WTC11 (cell line): ENCODE results near the gene RSU1. TPM values are rescaled to one million over a fixed set of nuclear protein-coding genes. Genes with fewer than 3 reads are reported as not detected.

Experiments used
- ATAC-seq: fragments of 200-7000 bp; cut with Tn5 transposase; 2 replicates; pipeline ENCODE4 v1.10.0; 2021; ENCODE audit warnings: mild to moderate bottlenecking, moderate library complexity
- CTCF ChIA-PET: fragments of 300-600 bp; sonication (Branson Sonifier 250); formaldehyde crosslinking; loops from one replicate; lab custom pipeline; 2021; ENCODE audit warnings: antibody characterized with exemption; lab: Charles Lee
- POLR2A ChIA-PET: fragments of 350-600 bp; sonication (Branson Sonifier 250); formaldehyde crosslinking; loops from one replicate; lab custom pipeline; 2021; ENCODE audit warnings: antibody characterized with exemption; lab: Charles Lee
- DNase-seq: peaks from one replicate; pipeline ENCODE4 v3.0.0; 2021; ENCODE audit warnings: low spot score
- H3K27ac Mint-ChIP-seq: 2 replicates; pipeline ENCODE4 v1.8.0; 2021; ENCODE audit warnings: mixed read lengths
- H3K27me3 Mint-ChIP-seq: 2 replicates; pipeline ENCODE4 v1.8.0; 2021; ENCODE audit warnings: low read depth, mild to moderate bottlenecking, moderate library complexity, mixed read lengths
- H3K36me3 Mint-ChIP-seq: 2 replicates; pipeline ENCODE4 v1.8.0; 2021; ENCODE audit warnings: mixed read lengths
- H3K4me1 Mint-ChIP-seq: 2 replicates; pipeline ENCODE4 v1.8.0; 2022; ENCODE audit warnings: mixed read lengths
- H3K4me3 Mint-ChIP-seq: 2 replicates; pipeline ENCODE4 v1.8.0; 2021; ENCODE audit warnings: mild to moderate bottlenecking, moderate library complexity, mixed read lengths
- H3K9me3 Mint-ChIP-seq: 2 replicates; pipeline ENCODE4 v1.8.0; 2021; ENCODE audit warnings: mixed read lengths
- E2F4 ChIP-seq: sonication (generic); formaldehyde crosslinking; IDR thresholded peaks from 2 replicates; pipeline ENCODE4 v1.8.1; 2022; ENCODE audit warnings: low read depth, mild to moderate bottlenecking, moderate library complexity, missing genetic modification reagents, borderline replicate concordance
- FOXJ3 ChIP-seq: sonication (generic); formaldehyde crosslinking; IDR thresholded peaks from 2 replicates; pipeline ENCODE4 v1.9.0; 2021; ENCODE audit warnings: missing genetic modification reagents, mild to moderate bottlenecking, borderline replicate concordance
- HMGXB4 ChIP-seq: sonication (generic); formaldehyde crosslinking; IDR thresholded peaks from 2 replicates; pipeline ENCODE4 v1.8.1; 2023; ENCODE audit warnings: mild to moderate bottlenecking, moderate library complexity, missing genetic modification reagents
- MAX ChIP-seq: sonication (generic); formaldehyde crosslinking; IDR thresholded peaks from 2 replicates; pipeline ENCODE4 v1.8.0; 2022; ENCODE audit warnings: mild to moderate bottlenecking, missing genetic modification reagents
- NFATC4 ChIP-seq: fragments of 250-450 bp; sonication (Bioruptor Pico); IDR thresholded peaks from 2 replicates; pipeline ENCODE4 v1.9.0; 2021; ENCODE audit warnings: mild to moderate bottlenecking
- PRRX2 ChIP-seq: fragments of 250-450 bp; sonication (Bioruptor Pico); IDR thresholded peaks from 2 replicates; pipeline ENCODE4 v1.8.0; 2021; ENCODE audit warnings: mild to moderate bottlenecking
- RORB ChIP-seq: fragments of 250-450 bp; sonication (Bioruptor Pico); IDR thresholded peaks from 2 replicates; pipeline ENCODE4 v1.9.0; 2021; ENCODE audit warnings: mild to moderate bottlenecking
- TEAD4 ChIP-seq: sonication (generic); formaldehyde crosslinking; IDR thresholded peaks from 2 replicates; pipeline ENCODE4 v1.8.0; 2022; ENCODE audit warnings: mild to moderate bottlenecking, missing genetic modification reagents
- ZNF281 ChIP-seq: sonication (generic); formaldehyde crosslinking; IDR thresholded peaks from 2 replicates; pipeline ENCODE4 v1.8.0; 2023; ENCODE audit warnings: mild to moderate bottlenecking, missing genetic modification reagents
- ZNF317 ChIP-seq: sonication (generic); formaldehyde crosslinking; IDR thresholded peaks from 2 replicates; pipeline ENCODE4 v1.8.1; 2023; ENCODE audit warnings: low read depth, mild to moderate bottlenecking, moderate library complexity, missing genetic modification reagents, borderline replicate concordance
- ZNF425 ChIP-seq: fragments of 250-450 bp; sonication (Bioruptor Pico); conservative IDR thresholded peaks from 2 replicates; pipeline ENCODE4 v1.9.0; 2021; ENCODE audit warnings: mild to moderate bottlenecking
- ZNF532 ChIP-seq: fragments of 250-450 bp; sonication (Bioruptor Pico); IDR thresholded peaks from 2 replicates; pipeline ENCODE4 v1.9.0; 2021; ENCODE audit warnings: mild to moderate bottlenecking, borderline replicate concordance
- total RNA-seq: library from RNA; stranded (reverse); gene quantifications from 3 replicates; pipeline ENCODE4 v1.2.3, GENCODE V29; 2021
- TF ChIP-seq, protein P1 (sequence below): sonication (generic); formaldehyde crosslinking; IDR thresholded peaks from 2 replicates; pipeline ENCODE4 v1.8.1; 2023; ENCODE audit warnings: mild to moderate bottlenecking, missing genetic modification reagents, borderline replicate concordance
- TF ChIP-seq, protein P2 (sequence below): sonication (generic); formaldehyde crosslinking; IDR thresholded peaks from 2 replicates; pipeline ENCODE4 v1.8.1; 2023; ENCODE audit warnings: mild to moderate bottlenecking, missing genetic modification reagents, moderate library complexity
- TF ChIP-seq, protein P3 (sequence below): fragments of 250-450 bp; sonication (Bioruptor Pico); IDR thresholded peaks from 2 replicates; pipeline ENCODE4 v1.9.0; 2021; ENCODE audit warnings: mild to moderate bottlenecking
- TF ChIP-seq, protein P4 (sequence below): sonication (generic); formaldehyde crosslinking; conservative IDR thresholded peaks from 2 replicates; pipeline ENCODE4 v1.8.1; 2022; ENCODE audit warnings: mild to moderate bottlenecking, missing genetic modification reagents

The RSU1 gene
- total RNA-seq, 1 experiment from 2014 or later = 46.4 TPM

DNA sequence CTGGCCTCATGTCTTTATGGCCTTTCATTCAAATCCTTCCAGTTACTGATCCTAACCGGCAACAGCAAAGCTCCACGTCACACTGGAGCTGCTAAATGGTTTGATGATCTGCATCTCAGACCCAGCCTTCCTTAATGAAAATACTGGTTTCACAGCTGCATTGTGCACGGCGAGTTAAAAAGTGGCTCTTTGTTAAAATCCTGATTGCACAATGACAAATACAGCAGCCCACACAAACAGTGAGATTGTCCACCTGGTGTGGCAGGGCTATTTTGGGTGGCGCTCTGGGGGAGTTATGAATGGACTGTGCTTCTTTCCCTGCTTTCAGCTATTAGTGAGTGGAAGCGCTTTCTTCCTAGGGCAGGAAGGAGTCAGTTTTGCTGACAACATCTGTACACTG lies 232.1 kb downstream of the RSU1 start:
- no peak for DNase-seq
- CTCF ChIA-PET = interaction anchor here (0.6 kb wide), 1 partner anchor 106 kb away, joined by 4 read pairs; no protein-coding TSS in a partner anchor
- no peak overlapping the region for H3K27ac Mint-ChIP-seq
- H3K36me3 Mint-ChIP-seq = no peaks in the 10 kb centered on the region
- H3K4me3 Mint-ChIP-seq = no peak overlapping the region
- no peaks in the 10 kb centered on the region for H3K4me1 Mint-ChIP-seq
- H3K27me3 Mint-ChIP-seq = no peaks in the 10 kb centered on the region
- TF ChIP-seq, protein P1, sequence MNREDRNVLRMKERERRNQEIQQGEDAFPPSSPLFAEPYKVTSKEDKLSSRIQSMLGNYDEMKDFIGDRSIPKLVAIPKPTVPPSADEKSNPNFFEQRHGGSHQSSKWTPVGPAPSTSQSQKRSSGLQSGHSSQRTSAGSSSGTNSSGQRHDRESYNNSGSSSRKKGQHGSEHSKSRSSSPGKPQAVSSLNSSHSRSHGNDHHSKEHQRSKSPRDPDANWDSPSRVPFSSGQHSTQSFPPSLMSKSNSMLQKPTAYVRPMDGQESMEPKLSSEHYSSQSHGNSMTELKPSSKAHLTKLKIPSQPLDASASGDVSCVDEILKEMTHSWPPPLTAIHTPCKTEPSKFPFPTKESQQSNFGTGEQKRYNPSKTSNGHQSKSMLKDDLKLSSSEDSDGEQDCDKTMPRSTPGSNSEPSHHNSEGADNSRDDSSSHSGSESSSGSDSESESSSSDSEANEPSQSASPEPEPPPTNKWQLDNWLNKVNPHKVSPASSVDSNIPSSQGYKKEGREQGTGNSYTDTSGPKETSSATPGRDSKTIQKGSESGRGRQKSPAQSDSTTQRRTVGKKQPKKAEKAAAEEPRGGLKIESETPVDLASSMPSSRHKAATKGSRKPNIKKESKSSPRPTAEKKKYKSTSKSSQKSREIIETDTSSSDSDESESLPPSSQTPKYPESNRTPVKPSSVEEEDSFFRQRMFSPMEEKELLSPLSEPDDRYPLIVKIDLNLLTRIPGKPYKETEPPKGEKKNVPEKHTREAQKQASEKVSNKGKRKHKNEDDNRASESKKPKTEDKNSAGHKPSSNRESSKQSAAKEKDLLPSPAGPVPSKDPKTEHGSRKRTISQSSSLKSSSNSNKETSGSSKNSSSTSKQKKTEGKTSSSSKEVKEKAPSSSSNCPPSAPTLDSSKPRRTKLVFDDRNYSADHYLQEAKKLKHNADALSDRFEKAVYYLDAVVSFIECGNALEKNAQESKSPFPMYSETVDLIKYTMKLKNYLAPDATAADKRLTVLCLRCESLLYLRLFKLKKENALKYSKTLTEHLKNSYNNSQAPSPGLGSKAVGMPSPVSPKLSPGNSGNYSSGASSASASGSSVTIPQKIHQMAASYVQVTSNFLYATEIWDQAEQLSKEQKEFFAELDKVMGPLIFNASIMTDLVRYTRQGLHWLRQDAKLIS (CRISPR knock-in tag) = no peak
- TF ChIP-seq, protein P2, sequence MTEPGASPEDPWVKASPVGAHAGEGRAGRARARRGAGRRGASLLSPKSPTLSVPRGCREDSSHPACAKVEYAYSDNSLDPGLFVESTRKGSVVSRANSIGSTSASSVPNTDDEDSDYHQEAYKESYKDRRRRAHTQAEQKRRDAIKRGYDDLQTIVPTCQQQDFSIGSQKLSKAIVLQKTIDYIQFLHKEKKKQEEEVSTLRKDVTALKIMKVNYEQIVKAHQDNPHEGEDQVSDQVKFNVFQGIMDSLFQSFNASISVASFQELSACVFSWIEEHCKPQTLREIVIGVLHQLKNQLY (CRISPR knock-in tag) = no peak
- TF ChIP-seq ZNF425 = no peak
- TF ChIP-seq RORB = no peak
- TF ChIP-seq, protein P3, sequence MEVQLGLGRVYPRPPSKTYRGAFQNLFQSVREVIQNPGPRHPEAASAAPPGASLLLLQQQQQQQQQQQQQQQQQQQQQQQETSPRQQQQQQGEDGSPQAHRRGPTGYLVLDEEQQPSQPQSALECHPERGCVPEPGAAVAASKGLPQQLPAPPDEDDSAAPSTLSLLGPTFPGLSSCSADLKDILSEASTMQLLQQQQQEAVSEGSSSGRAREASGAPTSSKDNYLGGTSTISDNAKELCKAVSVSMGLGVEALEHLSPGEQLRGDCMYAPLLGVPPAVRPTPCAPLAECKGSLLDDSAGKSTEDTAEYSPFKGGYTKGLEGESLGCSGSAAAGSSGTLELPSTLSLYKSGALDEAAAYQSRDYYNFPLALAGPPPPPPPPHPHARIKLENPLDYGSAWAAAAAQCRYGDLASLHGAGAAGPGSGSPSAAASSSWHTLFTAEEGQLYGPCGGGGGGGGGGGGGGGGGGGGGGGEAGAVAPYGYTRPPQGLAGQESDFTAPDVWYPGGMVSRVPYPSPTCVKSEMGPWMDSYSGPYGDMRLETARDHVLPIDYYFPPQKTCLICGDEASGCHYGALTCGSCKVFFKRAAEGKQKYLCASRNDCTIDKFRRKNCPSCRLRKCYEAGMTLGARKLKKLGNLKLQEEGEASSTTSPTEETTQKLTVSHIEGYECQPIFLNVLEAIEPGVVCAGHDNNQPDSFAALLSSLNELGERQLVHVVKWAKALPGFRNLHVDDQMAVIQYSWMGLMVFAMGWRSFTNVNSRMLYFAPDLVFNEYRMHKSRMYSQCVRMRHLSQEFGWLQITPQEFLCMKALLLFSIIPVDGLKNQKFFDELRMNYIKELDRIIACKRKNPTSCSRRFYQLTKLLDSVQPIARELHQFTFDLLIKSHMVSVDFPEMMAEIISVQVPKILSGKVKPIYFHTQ (CRISPR knock-in tag) = no peak
- TF ChIP-seq ZNF281 (CRISPR knock-in tag) = no peak
- no peak for TF ChIP-seq ZNF532 (CRISPR knock-in tag)
- TF ChIP-seq PRRX2 (CRISPR knock-in tag) = no peak
- no peak for TF ChIP-seq HMGXB4
- TF ChIP-seq NFATC4 (CRISPR knock-in tag) = no peak
- TF ChIP-seq TEAD4 (CRISPR knock-in tag) = no peak
- TF ChIP-seq, protein P4, sequence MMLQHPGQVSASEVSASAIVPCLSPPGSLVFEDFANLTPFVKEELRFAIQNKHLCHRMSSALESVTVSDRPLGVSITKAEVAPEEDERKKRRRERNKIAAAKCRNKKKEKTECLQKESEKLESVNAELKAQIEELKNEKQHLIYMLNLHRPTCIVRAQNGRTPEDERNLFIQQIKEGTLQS (CRISPR knock-in tag) = no peak
- no peak for TF ChIP-seq FOXJ3 (CRISPR knock-in tag)
- no peak for TF ChIP-seq MAX (CRISPR knock-in tag)
- no peak for TF ChIP-seq E2F4 (CRISPR knock-in tag)
- TF ChIP-seq ZNF317 (CRISPR knock-in tag) = no peak
- TF ChIP-seq, all 79 proteins: peak for 0
- no peak for ATAC-seq
- no peaks in the 10 kb centered on the region for H3K9me3 Mint-ChIP-seq
- POLR2A ChIA-PET = no interaction called here
